CD14-positive monocyte (primary cell): Measurements from ENCODE around the gene TNN. TPM values are rescaled to one million over a fixed set of nuclear protein-coding genes. Genes with fewer than 3 reads are reported as not detected.
A peak's percentile ranks its signal among the peaks of the same experiment; 100 is the strongest.

ENCODE experiments used
- DNase-seq, 3 donors: peaks; one replicate each; pipeline ENCODE4 v3.0.0-alpha.2; 2011 to 2022
- H2AFZ ChIP-seq: 2 replicates; pipeline ENCODE4 v1.6.0; 2012; ENCODE audit warnings: mild to moderate bottlenecking, low read depth, low read length, inconsistent platforms; ENCODE audit not compliant: insufficient read depth, poor library complexity, severe bottlenecking
- H3K27ac ChIP-seq, 2 donors: 1 replicate in 1 of 2; 2 replicates in 1 of 2; pipeline ENCODE4 v1.5.1; 2012 to 2013; ENCODE audit warnings: low read length in 2 of 2, control low read depth in 1 of 2, inconsistent platforms in 1 of 2, low read depth in 1 of 2, mild to moderate bottlenecking in 1 of 2
- H3K27me3 ChIP-seq, 2 donors: one replicate each; pipeline versions ENCODE4 v1.6.0 to v1.6.1; 2011 to 2013; ENCODE audit warnings: low read length in 2 of 2; ENCODE audit not compliant: control insufficient read depth in 2 of 2, insufficient read depth in 2 of 2
- H3K36me3 ChIP-seq, 2 donors: replicated peaks in 1 of 2; 1 replicate in 1 of 2; 2 replicates in 1 of 2; pipeline versions ENCODE4 v1.5.1 to v1.6.1; 2012 to 2013; ENCODE audit warnings: low read length in 2 of 2, control low read depth in 1 of 2, inconsistent platforms in 1 of 2, mild to moderate bottlenecking in 1 of 2; ENCODE audit not compliant: insufficient read depth in 2 of 2, control insufficient read depth in 1 of 2
- H3K4me1 ChIP-seq, 2 donors: 1 replicate in 1 of 2; 2 replicates in 1 of 2; pipeline versions ENCODE4 v1.5.1 to v1.6.1; 2012 to 2013; ENCODE audit warnings: low read length in 2 of 2, control low read depth in 1 of 2, inconsistent platforms in 1 of 2, mild to moderate bottlenecking in 1 of 2, moderate library complexity in 1 of 2; ENCODE audit not compliant: insufficient read depth in 2 of 2, control insufficient read depth in 1 of 2
- H3K4me2 ChIP-seq: replicated peaks from 2 replicates; pipeline ENCODE3; 2012; ENCODE audit warnings: low read length, moderate library complexity, mild to moderate bottlenecking; ENCODE audit not compliant: poor library complexity, severe bottlenecking; ENCODE audit errors: extremely low read depth
- H3K4me3 ChIP-seq, 3 experiments: fragments of 200-600 bp in 1 of 3; sonication (generic) in 1 of 3; replicated peaks in 1 of 3; 1 replicate in 2 of 3; 2 replicates in 1 of 3; pipeline ENCODE4 v1.5.1; 2011 to 2013; ENCODE audit warnings: low read length in 3 of 3, mild to moderate bottlenecking in 3 of 3, control low read depth in 2 of 3, low read depth in 2 of 3, inconsistent platforms in 1 of 3, moderate library complexity in 1 of 3
- H3K79me2 ChIP-seq: 2 replicates; pipeline ENCODE4 v1.6.0; 2012; ENCODE audit warnings: mild to moderate bottlenecking, control low read depth, inconsistent platforms, low read length, moderate library complexity; ENCODE audit not compliant: insufficient read depth
- H3K9ac ChIP-seq: 2 replicates; pipeline ENCODE4 v1.6.0; 2017; ENCODE audit warnings: low read length, mild to moderate bottlenecking; ENCODE audit not compliant: insufficient read depth, poor library complexity, severe bottlenecking
- H3K9me3 ChIP-seq, 2 donors: replicated peaks in 1 of 2; 1 replicate in 1 of 2; 2 replicates in 1 of 2; pipeline versions ENCODE4 v1.5.1 to v1.6.1; 2012 to 2013; ENCODE audit warnings: low read length in 2 of 2, control low read depth in 1 of 2; ENCODE audit not compliant: control insufficient read depth in 1 of 2, insufficient read depth in 1 of 2
- H4K20me1 ChIP-seq: 2 replicates; pipeline ENCODE4 v1.6.0; 2012; ENCODE audit warnings: mild to moderate bottlenecking, low read length, control low read depth, moderate library complexity; ENCODE audit not compliant: insufficient read depth
- H3K27ac Mint-ChIP-seq, 7 donors: one replicate each; pipeline ENCODE4 v1.8.0; 2020; ENCODE audit warnings: mild to moderate bottlenecking in 7 of 7, mixed read lengths in 7 of 7, moderate library complexity in 6 of 7, inconsistent platforms in 2 of 7
- H3K27me3 Mint-ChIP-seq, 3 donors: one replicate each; pipeline ENCODE4 v1.8.0; 2021 to 2022; ENCODE audit warnings: low read depth in 3 of 3, mild to moderate bottlenecking in 3 of 3, mixed read lengths in 3 of 3, moderate library complexity in 3 of 3, inconsistent platforms in 1 of 3
- H3K36me3 Mint-ChIP-seq, 2 donors: one replicate each; pipeline ENCODE4 v1.8.0; 2020; ENCODE audit warnings: mixed read lengths in 2 of 2, inconsistent platforms in 1 of 2, mild to moderate bottlenecking in 1 of 2
- H3K4me1 Mint-ChIP-seq: one replicate; pipeline ENCODE4 v1.8.0; 2020; ENCODE audit warnings: mild to moderate bottlenecking, mixed read lengths
- H3K4me3 Mint-ChIP-seq, 2 donors: one replicate each; pipeline ENCODE4 v1.8.0; 2020; ENCODE audit warnings: mild to moderate bottlenecking in 2 of 2, mixed read lengths in 2 of 2, moderate library complexity in 1 of 2
- H3K9me3 Mint-ChIP-seq, 7 donors: one replicate each; pipeline ENCODE4 v1.8.0; 2020 to 2022; ENCODE audit warnings: mixed read lengths in 7 of 7, mild to moderate bottlenecking in 6 of 7, moderate library complexity in 6 of 7, inconsistent platforms in 2 of 7
- CTCF ChIP-seq: fragments of 200-600 bp; IDR thresholded peaks from one replicate; pipeline ENCODE4 v1.8.0; 2022; ENCODE audit warnings: antibody characterized with exemption, mild to moderate bottlenecking
- WGBS: methylation state at CpG from one replicate; pipeline ENCODE4 v1.1.5; 2013; ENCODE audit warnings: missing lambda C conversion rate; ENCODE audit not compliant: insufficient coverage; 5-methylcytosine and 5-hydroxymethylcytosine counted together
- intact Hi-C, 2 donors: fragments of 100-400 bp; cut with micrococcal nuclease; formaldehyde crosslinking; loops; one replicate each; pipeline versions ENCODE4 v1.15.0 to v1.15.1; 2023
- polyA plus RNA-seq, 3 donors: library from polyadenylated mRNA; depleted of rRNA in 1 of 3; unstranded in 2 of 3; stranded (reverse) in 1 of 3; fragments of 300-500 nt in 2 of 3; fragments of >200 nt in 1 of 3; fragmentation: Illumina TruSeq in 2 of 3; gene quantifications; 1 replicate in 2 of 3; 2 replicates in 1 of 3; pipeline ENCODE4 v1.2.3, GENCODE V29; 2012 to 2021

TNN gene
- polyA plus RNA-seq, 3 donors = not detected

GRCh38 chr1:175169286-175170018 lies 101.8 kb downstream of the TNN start:
- no peak for TF ChIP-seq CTCF
- intact Hi-C loops = no loop called here
- peaks cover 17% of the 10 kb centered on the region for H3K4me1 Mint-ChIP-seq

DNA sequence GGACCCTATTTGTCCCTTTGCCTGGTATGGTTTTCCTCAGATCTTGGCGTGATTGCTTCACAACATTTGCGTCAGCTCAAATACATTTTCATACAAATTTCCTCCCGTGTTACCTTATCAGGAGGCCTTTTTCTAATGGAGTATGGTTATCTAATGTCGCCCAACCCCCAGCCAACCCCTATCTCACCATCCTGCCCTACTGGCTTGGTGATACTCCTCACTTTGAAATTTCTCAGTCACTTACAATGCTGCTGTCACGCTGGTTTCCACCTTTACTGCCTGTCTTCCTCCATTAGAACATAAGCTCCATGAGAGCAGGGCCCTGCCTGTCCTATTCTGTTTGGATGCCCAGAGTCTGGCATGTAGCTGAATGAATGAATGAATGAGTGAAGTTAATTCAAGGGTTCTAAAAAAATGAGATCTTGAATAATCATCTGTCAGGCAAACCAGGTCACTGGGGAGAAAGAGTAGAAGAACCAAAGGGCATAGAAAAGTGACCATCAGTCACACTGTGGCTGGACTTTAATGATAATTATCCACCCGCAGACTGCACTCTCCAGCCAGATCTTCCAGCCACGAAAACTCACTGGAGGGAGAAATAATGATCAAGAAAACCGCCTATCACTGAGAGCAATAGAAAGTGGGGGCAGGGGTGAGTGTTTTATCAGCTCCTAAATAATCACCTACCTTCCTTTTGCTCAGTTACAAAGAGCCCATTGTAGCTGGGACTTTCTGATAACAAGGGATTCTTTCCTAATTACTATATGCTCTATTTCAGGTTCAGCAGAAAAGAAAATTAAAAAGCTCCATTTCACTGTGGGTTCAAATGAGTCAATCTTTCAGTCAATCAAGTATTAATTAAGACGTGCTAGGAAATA lies 103.6 kb downstream of the TNN start:
- Histone ChIP-seq H3K9ac (no peak overlapping the region), H3K36me3 (peaks cover 34 to 93% of the 10 kb centered on the region in 2 donors), H3K4me2 (no peak overlapping the region), H3K27ac (no peak overlapping the region), H2AFZ (no peak overlapping the region), H3K79me2 (peaks cover 13% of the 10 kb centered on the region), H3K4me3 (no peak overlapping the region), H3K27me3 (no peaks in the 10 kb centered on the region), H4K20me1 (peaks cover 90% of the 10 kb centered on the region), H3K4me1 (no peaks in the 10 kb centered on the region), H3K9me3 (no peaks in the 10 kb centered on the region)
- WGBS = no CpG with 5 or more reads among the region's 9 CpGs
- Mint-ChIP-seq H3K36me3 (peaks cover 80 to 94% of the 10 kb centered on the region in 2 donors), H3K27me3 (peaks cover 0 to 2% (median 0%) of the 10 kb centered on the region in 3 donors), H3K9me3 (no peaks in the 10 kb centered on the region), H3K4me3 (no peak overlapping the region), H3K27ac (peak overlapping the region in 3 of 7 donors; percentile 28 to 50 (median 28)), H3K4me1 (peaks cover 17% of the 10 kb centered on the region)
- no peak for DNase-seq
- no peak for TF ChIP-seq CTCF
- intact Hi-C loops = no loop called here

More at GRCh38 chr1:175169286-175170018, 101.8 kb downstream of the TNN start:
- H3K4me3 Mint-ChIP-seq = no peak overlapping the region
- H3K27ac Mint-ChIP-seq = peak overlapping the region in 3 of 7 donors; percentile 28 to 38 (median 32)
- H3K79me2 ChIP-seq = peaks cover 13% of the 10 kb centered on the region
- H3K27me3 Mint-ChIP-seq = peaks cover 0 to 2% (median 0%) of the 10 kb centered on the region in 3 donors
- H3K27ac ChIP-seq = no peak overlapping the region
- DNase-seq = no peak
- 100% methylated on average over 1 of the region's 6 CpGs for WGBS
- H3K9ac ChIP-seq = no peak overlapping the region
- H3K4me3 ChIP-seq = no peak overlapping the region
- no peak overlapping the region for H3K4me2 ChIP-seq
- no peaks in the 10 kb centered on the region for H3K9me3 ChIP-seq
- peaks cover 84 to 96% of the 10 kb centered on the region in 2 donors for H3K36me3 Mint-ChIP-seq
- H3K27me3 ChIP-seq = no peaks in the 10 kb centered on the region
- H2AFZ ChIP-seq = no peak overlapping the region
- H4K20me1 ChIP-seq = peaks cover 87% of the 10 kb centered on the region
- H3K4me1 ChIP-seq = no peaks in the 10 kb centered on the region
- H3K9me3 Mint-ChIP-seq = no peaks in the 10 kb centered on the region
- H3K36me3 ChIP-seq = peaks cover 48 to 99% of the 10 kb centered on the region in 2 donors
